Stimulated activated CD8-positive, alpha-beta memory T cell treated with anti-CD3 and anti-CD28 coated beads, Interleukin-15, amount 100 ng/mL, for 4 hours (primary cell): ENCODE measurements around the gene METTL2B.
A peak's percentile ranks its signal among the peaks of the same experiment; 100 is the strongest.
"Not testable (repeated sequence)": the region's sequence is repeated elsewhere in the genome, so short reads cannot be mapped to it uniquely, and the experiment has no call there.

Source experiments
- DNase-seq, 2 donors: peaks; one replicate each; pipeline ENCODE4 v3.0.0-alpha.2; 2020; ENCODE audit warnings: low read depth in 2 of 2

METTL2B gene

GRCh38 chr7:128454808-128455542, 21.6 kb upstream of the METTL2B start:
- DNase-seq: no peak

GRCh38 chr7:128455543-128456254, 20.8 kb upstream of the METTL2B start, which contains the start of gene HILPDA:
Gene HILPDA (plus strand): TSS chr7:128455878. CDS start chr7:128457269, 1,391 bp downstream.
- DNase-seq: peak; percentile 86 to 91

GRCh38 chr7:128456255-128456725, 20.3 kb upstream of the METTL2B start:
- no peak for DNase-seq

- DNase-seq: not testable (repeated sequence)
Observed at GRCh38 chr7:128457385-128457784, 19.2 kb upstream of the METTL2B start.

GRCh38 chr7:128458956-128459355, 17.6 kb upstream of the METTL2B start:
- DNase-seq: no peak

GRCh38 chr7:128459394-128459878, 17.1 kb upstream of the METTL2B start:
- DNase-seq: peak; percentile 23 to 56

- DNase-seq: no peak
Observed at GRCh38 chr7:128462460-128462859, 14.1 kb upstream of the METTL2B start.

- not testable (repeated sequence) for DNase-seq
Observed at GRCh38 chr7:128463345-128463744, 13.2 kb upstream of the METTL2B start.

- DNase-seq: not testable (repeated sequence)
Observed at GRCh38 chr7:128463933-128464332, 12.6 kb upstream of the METTL2B start.

- not testable (repeated sequence) for DNase-seq
Observed at GRCh38 chr7:128466871-128467270, 9.7 kb upstream of the METTL2B start.

GRCh38 chr7:128477336-128477690, 765 bp downstream of the METTL2B start:
- not testable (repeated sequence) for DNase-seq

- not testable (repeated sequence) for DNase-seq
Observed at GRCh38 chr7:128479082-128479481, 2.5 kb downstream of the METTL2B start.

- DNase-seq: not testable (repeated sequence)
Observed at GRCh38 chr7:128488134-128488533, 11.6 kb downstream of the METTL2B start.

- no peak for DNase-seq
Observed at GRCh38 chr7:128497405-128497804, 20.9 kb downstream of the METTL2B start.

- not testable (repeated sequence) for DNase-seq
Observed at GRCh38 chr7:128505416-128505815, 28.9 kb downstream of the METTL2B start.

GRCh38 chr7:128506819-128507218, 30.3 kb downstream of the METTL2B start:
- DNase-seq: not testable (repeated sequence)

GRCh38 chr7:128507321-128507993, 30.9 kb downstream of the METTL2B start:
- not testable (repeated sequence) for DNase-seq

GRCh38 chr7:128511692-128512091, 35.1 kb downstream of the METTL2B start:
- not testable (repeated sequence) for DNase-seq

- DNase-seq: not testable (repeated sequence)
Observed at GRCh38 chr7:128515232-128515631, 38.7 kb downstream of the METTL2B start.

- DNase-seq: not testable (repeated sequence)
Observed at GRCh38 chr7:128517023-128517422, 40.5 kb downstream of the METTL2B start.

GRCh38 chr7:128523226-128523931, 46.8 kb downstream of the METTL2B start:
- DNase-seq: peak; percentile 59 to 68
